ENCODE measurements around the gene ST3GAL4. TPM values are rescaled to one million over a fixed set of nuclear protein-coding genes. Genes with fewer than 3 reads are reported as not detected.

Gene ST3GAL4
- total RNA-seq, 4 donors from 2014 or later: 42.1 to 56.2 (median 47.2) TPM

GRCh38 chr11:126334659-126335462 is 20.6 kb upstream of the ST3GAL4 start:
- WGBS, 2 donors (ENCODE audit: low coverage in 1 of 2): 52% methylated on average over 3 of the region's 6 CpGs; no CpG with 5 or more reads in 1 of the 2 donors
- H3K9me3 ChIP-seq: no peaks in the 10 kb centered on the region
- H3K4me3 ChIP-seq: no peak overlapping the region
- peaks cover 0 to 37% (median 5%) of the 10 kb centered on the region in 3 donors for H3K4me1 ChIP-seq
- H3K27ac ChIP-seq: peak overlapping the region in 1 of 4 donors; percentile 22
- ATAC-seq: no peak
- TF ChIP-seq EP300 (IDR thresholded peaks at IDR 0.05): no peak
- TF ChIP-seq POLR2AphosphoS5 (IDR thresholded peaks at IDR 0.05): no peak
- no peak for TF ChIP-seq CTCF (IDR thresholded peaks at IDR 0.05)
- TF ChIP-seq POLR2A (IDR thresholded peaks at IDR 0.05): no peak
- H3K36me3 ChIP-seq: peaks cover 0 to 32% of the 10 kb centered on the region in 2 donors
- H3K27me3 ChIP-seq: no peaks in the 10 kb centered on the region

- 67% methylated on average over 2 of the region's 5 CpGs; no CpG with 5 or more reads in 1 of the 2 donors for WGBS, 2 donors (ENCODE audit: low coverage in 1 of 2)
- H3K4me1 ChIP-seq: peaks cover 0 to 43% (median 9%) of the 10 kb centered on the region in 3 donors
Measured at GRCh38 chr11:126335463-126335760, 20.1 kb upstream of the ST3GAL4 start.

GRCh38 chr11:126336138-126336541 is 19.3 kb upstream of the ST3GAL4 start:
- ATAC-seq: no peak
- TF ChIP-seq POLR2A (IDR thresholded peaks at IDR 0.05) (no peak), EP300 (IDR thresholded peaks at IDR 0.05) (no peak), CTCF (IDR thresholded peaks at IDR 0.05) (no peak), POLR2AphosphoS5 (IDR thresholded peaks at IDR 0.05) (no peak)
- 77 to 90% methylated on average over 5 to 7 of the region's 8 CpGs for whole genome bisulfite sequencing, 2 donors (ENCODE audit: low coverage in 1 of 2)
- Histone ChIP-seq H3K9me3 (no peaks in the 10 kb centered on the region), H3K27me3 (no peaks in the 10 kb centered on the region), H3K27ac (no peak overlapping the region), H3K36me3 (peaks cover 0 to 33% of the 10 kb centered on the region in 2 donors), H3K4me1 (peaks cover 0 to 50% (median 9%) of the 10 kb centered on the region in 3 donors), H3K4me3 (no peak overlapping the region)

More at GRCh38 chr11:126335463-126335760, 20.1 kb upstream of the ST3GAL4 start:
- peak overlapping the region in 1 of 4 donors; percentile 22 for H3K27ac ChIP-seq
- peaks cover 0 to 32% of the 10 kb centered on the region in 2 donors for H3K36me3 ChIP-seq
- no peaks in the 10 kb centered on the region for H3K27me3 ChIP-seq
- H3K9me3 ChIP-seq: no peaks in the 10 kb centered on the region
- ATAC-seq: no peak
- no peak overlapping the region for H3K4me3 ChIP-seq
- TF ChIP-seq EP300 (IDR thresholded peaks at IDR 0.05): no peak
- no peak for TF ChIP-seq POLR2AphosphoS5 (IDR thresholded peaks at IDR 0.05)
- no peak for TF ChIP-seq POLR2A (IDR thresholded peaks at IDR 0.05)
- TF ChIP-seq CTCF (IDR thresholded peaks at IDR 0.05): no peak

GRCh38 chr11:126336671-126337101 is 18.8 kb upstream of the ST3GAL4 start:
- TF ChIP-seq POLR2AphosphoS5 (IDR thresholded peaks at IDR 0.05): no peak
- TF ChIP-seq POLR2A (IDR thresholded peaks at IDR 0.05): no peak
- no peak for TF ChIP-seq CTCF (IDR thresholded peaks at IDR 0.05)
- no peak for TF ChIP-seq EP300 (IDR thresholded peaks at IDR 0.05)
- Histone ChIP-seq H3K4me1 (peaks cover 0 to 53% (median 9%) of the 10 kb centered on the region in 3 donors), H3K4me3 (no peak overlapping the region), H3K9me3 (no peaks in the 10 kb centered on the region), H3K27ac (no peak overlapping the region), H3K36me3 (peaks cover 0 to 32% of the 10 kb centered on the region in 2 donors), H3K27me3 (no peaks in the 10 kb centered on the region)
- no peak for ATAC-seq
- WGBS, 2 donors (ENCODE audit: low coverage in 1 of 2): no CpG with 5 or more reads among the region's 9 CpGs

GRCh38 chr11:126337126-126337473 is 18.4 kb upstream of the ST3GAL4 start:
- H3K9me3 ChIP-seq: no peaks in the 10 kb centered on the region
- WGBS, 2 donors (ENCODE audit: low coverage in 1 of 2): 100% methylated on average over 1 of the region's 4 CpGs; no CpG with 5 or more reads in 1 of the 2 donors
- TF ChIP-seq POLR2AphosphoS5 (IDR thresholded peaks at IDR 0.05): no peak
- no peak for TF ChIP-seq EP300 (IDR thresholded peaks at IDR 0.05)
- no peak for TF ChIP-seq CTCF (IDR thresholded peaks at IDR 0.05)
- no peak for TF ChIP-seq POLR2A (IDR thresholded peaks at IDR 0.05)
- peaks cover 0 to 31% of the 10 kb centered on the region in 2 donors for H3K36me3 ChIP-seq
- no peak for ATAC-seq
- H3K27ac ChIP-seq: no peak overlapping the region
- H3K4me1 ChIP-seq: peaks cover 0 to 50% (median 6%) of the 10 kb centered on the region in 3 donors
- no peaks in the 10 kb centered on the region for H3K27me3 ChIP-seq
- no peak overlapping the region for H3K4me3 ChIP-seq
